SK-N-SH (cell line): Measurements from ENCODE around the gene VMP1.

Experiments used
- CHD2 ChIP-seq: fragments of 150-350 bp; IDR thresholded peaks from 2 replicates; pipeline ENCODE4 v1.6.1; 2018; ENCODE audit warnings: low read length; ENCODE audit not compliant: partially characterized antibody
- ELF1 ChIP-seq: IDR thresholded peaks from 2 replicates; pipeline ENCODE4 v1.4.0; 2012
- RCOR1 ChIP-seq: fragments of 150-350 bp; IDR thresholded peaks from 2 replicates; pipeline ENCODE4 v1.6.1; 2017; ENCODE audit warnings: antibody characterized with exemption, low read length
- SIN3A ChIP-seq: IDR thresholded peaks from 2 replicates; pipeline ENCODE4 v1.6.1; 2012; ENCODE audit warnings: low read depth, mild to moderate bottlenecking, low read length, moderate library complexity, borderline replicate concordance
- SMC3 ChIP-seq: IDR thresholded peaks from 2 replicates; pipeline ENCODE4 v1.6.1; 2012; ENCODE audit warnings: low read depth, low read length, improper control_type of control experiment
- YY1 ChIP-seq: IDR thresholded peaks from 2 replicates; pipeline ENCODE4 v1.4.0; 2012; ENCODE audit warnings: low read depth, mild to moderate bottlenecking
- TF ChIP-seq, protein P1 (sequence below): fragments of 200-600 bp; sonication (generic); IDR thresholded peaks from 2 replicates; pipeline ENCODE4 v1.6.1; 2017; ENCODE audit warnings: antibody characterized with exemption, mild to moderate bottlenecking, moderate library complexity

DNA sequence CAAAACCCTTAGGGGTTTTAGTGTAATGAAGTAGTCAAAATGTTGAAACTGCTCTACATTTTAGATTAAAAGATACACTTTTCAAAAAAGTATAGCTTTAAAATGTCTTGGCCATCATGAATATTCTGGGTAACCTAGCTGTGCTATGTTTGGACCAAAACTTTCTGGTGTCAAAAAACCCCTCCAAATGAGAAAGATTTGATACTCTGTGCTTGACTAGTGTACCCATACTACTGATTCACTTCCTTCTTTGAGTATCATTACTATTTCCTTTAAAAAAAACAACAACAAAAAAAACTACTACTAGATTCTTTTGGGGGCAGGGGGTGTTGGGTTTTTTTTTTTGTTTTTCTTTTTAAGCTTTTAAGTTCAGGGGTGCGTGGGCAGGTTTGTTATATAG is 37.5 kb upstream of the VMP1 start:
- TF ChIP-seq, protein P1, sequence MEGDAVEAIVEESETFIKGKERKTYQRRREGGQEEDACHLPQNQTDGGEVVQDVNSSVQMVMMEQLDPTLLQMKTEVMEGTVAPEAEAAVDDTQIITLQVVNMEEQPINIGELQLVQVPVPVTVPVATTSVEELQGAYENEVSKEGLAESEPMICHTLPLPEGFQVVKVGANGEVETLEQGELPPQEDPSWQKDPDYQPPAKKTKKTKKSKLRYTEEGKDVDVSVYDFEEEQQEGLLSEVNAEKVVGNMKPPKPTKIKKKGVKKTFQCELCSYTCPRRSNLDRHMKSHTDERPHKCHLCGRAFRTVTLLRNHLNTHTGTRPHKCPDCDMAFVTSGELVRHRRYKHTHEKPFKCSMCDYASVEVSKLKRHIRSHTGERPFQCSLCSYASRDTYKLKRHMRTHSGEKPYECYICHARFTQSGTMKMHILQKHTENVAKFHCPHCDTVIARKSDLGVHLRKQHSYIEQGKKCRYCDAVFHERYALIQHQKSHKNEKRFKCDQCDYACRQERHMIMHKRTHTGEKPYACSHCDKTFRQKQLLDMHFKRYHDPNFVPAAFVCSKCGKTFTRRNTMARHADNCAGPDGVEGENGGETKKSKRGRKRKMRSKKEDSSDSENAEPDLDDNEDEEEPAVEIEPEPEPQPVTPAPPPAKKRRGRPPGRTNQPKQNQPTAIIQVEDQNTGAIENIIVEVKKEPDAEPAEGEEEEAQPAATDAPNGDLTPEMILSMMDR = no peak
- TF ChIP-seq SMC3 = no peak
- TF ChIP-seq YY1 = no peak
- no peak for TF ChIP-seq CHD2
- TF ChIP-seq ELF1 = no peak
- TF ChIP-seq SIN3A = no peak
- TF ChIP-seq RCOR1 = no peak
